OCI-LY3 (cell line): ENCODE measurements around the gene OR6B3.

Experiments used
- H2AFZ ChIP-seq: fragments of 200-600, 300-600 bp; shearing (Covaris generic); 2 replicates; pipeline ENCODE4 v1.6.0; 2014; ENCODE audit warnings: antibody characterized with exemption, low read depth, low read length
- H3K27ac ChIP-seq: fragments of 200-600, 300-600 bp; sonication (generic); 2 replicates; pipeline ENCODE4 v1.5.1; 2014; ENCODE audit warnings: mild to moderate bottlenecking, low read length, moderate library complexity, mixed read lengths
- H3K27me3 ChIP-seq: fragments of 200-600, 300-600 bp; sonication (generic); 2 replicates; pipeline ENCODE4 v1.6.1; 2014; ENCODE audit warnings: low read depth, low read length, mixed read lengths
- H3K36me3 ChIP-seq: fragments of 200-600, 300-600 bp; sonication (generic); replicated peaks from 2 replicates; pipeline ENCODE3; 2014; ENCODE audit warnings: low read depth, low read length, mixed read lengths
- H3K4me1 ChIP-seq: fragments of 300-600, 200-600 bp; sonication (generic); 2 replicates; pipeline ENCODE4 v1.6.1; 2014; ENCODE audit warnings: low read length, mixed read lengths
- H3K4me2 ChIP-seq: fragments of 200-600, 300-600 bp; sonication (generic); 2 replicates; pipeline ENCODE4 v1.6.1; 2014; ENCODE audit warnings: low read length, mixed read lengths
- H3K4me3 ChIP-seq: fragments of 300-600, 200-600 bp; sonication (generic); 2 replicates; pipeline ENCODE4 v1.5.1; 2014; ENCODE audit warnings: antibody characterized with exemption, mild to moderate bottlenecking, low read length, moderate library complexity
- H3K79me2 ChIP-seq: fragments of 300-600, 200-600 bp; shearing (Covaris generic); 2 replicates; pipeline ENCODE4 v1.6.1; 2014; ENCODE audit warnings: mild to moderate bottlenecking, low read length, mixed read lengths
- H3K9ac ChIP-seq: fragments of 300-600, 200-600 bp; shearing (Covaris generic); 2 replicates; pipeline ENCODE4 v1.6.0; 2014; ENCODE audit warnings: mild to moderate bottlenecking, low read length, moderate library complexity
- H3K9me3 ChIP-seq: fragments of 200-600, 300-600 bp; shearing (Covaris generic); 2 replicates; pipeline ENCODE4 v1.6.1; 2014; ENCODE audit warnings: low read length, mixed read lengths; ENCODE audit not compliant: insufficient read depth
- H4K20me1 ChIP-seq: fragments of 200-600, 300-600 bp; sonication (generic); 2 replicates; pipeline ENCODE4 v1.6.1; 2016; ENCODE audit warnings: low read length, mixed read lengths; ENCODE audit not compliant: insufficient read depth
- CTCF ChIP-seq: fragments of 200-600, 300-600 bp; sonication (generic); IDR thresholded peaks from 2 replicates; pipeline ENCODE4 v1.5.1; 2014; ENCODE audit warnings: antibody characterized with exemption, low read length, low read depth
- EZH2phosphoT487 ChIP-seq: fragments of 200-600 bp; shearing (Covaris generic); IDR thresholded peaks from 2 replicates; pipeline ENCODE4 v1.6.1; 2018; ENCODE audit warnings: antibody characterized with exemption, mixed run types, low read depth

The OR6B3 gene

GRCh38 chr2:240030379-240031094, 22.8 kb downstream of the OR6B3 start, which contains the start of gene OR6B2:
Gene OR6B2, minus strand, starts transcription at chr2:240030429. Its CDS starts 0 bp downstream, at chr2:240030429.
- no peaks in the 10 kb centered on the region for H3K79me2 ChIP-seq
- no peaks in the 10 kb centered on the region for H3K9me3 ChIP-seq
- no peak within 1 kb of the TSS for H3K4me3 ChIP-seq
- no peaks in the 10 kb centered on the region for H3K27me3 ChIP-seq
- no peak within 1 kb of the TSS for H3K4me2 ChIP-seq
- no peaks in the 10 kb centered on the region for H3K36me3 ChIP-seq
- no peaks in the 10 kb centered on the region for H4K20me1 ChIP-seq
- H3K9ac ChIP-seq, result no peak within 1 kb of the TSS
- TF ChIP-seq EZH2phosphoT487, result no peak
- TF ChIP-seq CTCF, result no peak
- no peaks in the 10 kb centered on the region for H3K4me1 ChIP-seq
- H3K27ac ChIP-seq, result no peak within 1 kb of the TSS
- no peak within 1 kb of the TSS for H2AFZ ChIP-seq

GRCh38 chr2:240024766-240025165, 28.6 kb downstream of the OR6B3 start:
- H3K36me3 ChIP-seq, result no peaks in the 10 kb centered on the region
- peak overlapping the region; percentile 81 for H3K4me3 ChIP-seq
- no peak for TF ChIP-seq CTCF
- no peak for TF ChIP-seq EZH2phosphoT487
- no peak overlapping the region for H2AFZ ChIP-seq
- peaks cover 39% of the 10 kb centered on the region for H3K79me2 ChIP-seq
- peaks cover 8% of the 10 kb centered on the region for H3K4me1 ChIP-seq
- peak overlapping the region; percentile 75 for H3K4me2 ChIP-seq
- H3K9ac ChIP-seq, result peak overlapping the region; percentile 87
- H3K27me3 ChIP-seq, result no peaks in the 10 kb centered on the region
- no peaks in the 10 kb centered on the region for H3K9me3 ChIP-seq
- H3K27ac ChIP-seq, result no peak overlapping the region
- H4K20me1 ChIP-seq, result no peaks in the 10 kb centered on the region

DNA sequence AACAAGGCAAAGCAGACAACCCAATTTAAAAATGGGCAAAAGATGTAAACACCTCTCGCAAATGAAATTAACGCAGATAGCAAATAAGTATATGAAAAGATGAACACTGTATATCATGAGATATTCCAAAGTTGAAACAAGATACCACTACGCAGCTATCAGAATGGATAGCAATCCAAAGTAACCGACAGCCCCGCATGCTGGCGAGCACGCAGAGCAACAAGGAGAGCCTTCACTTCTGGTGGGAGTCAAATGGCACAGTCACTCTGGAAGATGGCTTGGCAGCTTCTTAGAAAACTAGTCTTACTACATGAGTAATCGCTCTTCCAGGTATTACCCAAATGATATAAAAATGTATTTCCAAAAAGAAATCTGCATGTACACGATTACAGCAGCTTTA, 29.5 kb downstream of the OR6B3 start:
- TF ChIP-seq CTCF (no peak), EZH2phosphoT487 (no peak)
- Histone ChIP-seq H3K9ac (no peak overlapping the region), H3K4me3 (peak overlapping the region; percentile 81; the same call in 1 of the 2 replicates), H3K27ac (no peak overlapping the region), H3K4me1 (peaks cover 8% of the 10 kb centered on the region), H3K79me2 (peaks cover 39% of the 10 kb centered on the region), H3K27me3 (no peaks in the 10 kb centered on the region), H2AFZ (no peak overlapping the region), H3K4me2 (peak overlapping the region; percentile 75), H3K9me3 (no peaks in the 10 kb centered on the region), H4K20me1 (no peaks in the 10 kb centered on the region), H3K36me3 (no peaks in the 10 kb centered on the region)

GRCh38 chr2:240021488-240022104, 31.7 kb downstream of the OR6B3 start:
- H3K27ac ChIP-seq, result no peak overlapping the region
- no peak overlapping the region for H2AFZ ChIP-seq
- no peak overlapping the region for H3K9ac ChIP-seq
- TF ChIP-seq EZH2phosphoT487 (no peak), CTCF (peak; percentile 57)
- no peak overlapping the region for H3K4me2 ChIP-seq
- H3K36me3 ChIP-seq, result no peaks in the 10 kb centered on the region
- H3K27me3 ChIP-seq, result no peaks in the 10 kb centered on the region
- H4K20me1 ChIP-seq, result no peaks in the 10 kb centered on the region
- no peak overlapping the region for H3K4me3 ChIP-seq
- no peaks in the 10 kb centered on the region for H3K9me3 ChIP-seq
- H3K4me1 ChIP-seq, result peaks cover 8% of the 10 kb centered on the region
- H3K79me2 ChIP-seq, result peaks cover 39% of the 10 kb centered on the region
